GM12878 (cell line): ENCODE measurements around the gene EXD1. TPM values are rescaled to one million over a fixed set of nuclear protein-coding genes. Genes with fewer than 3 reads are reported as not detected.

ENCODE experiments used
- EZH2 ChIP-seq: IDR thresholded peaks from 2 replicates; pipeline ENCODE4 v1.6.1; 2012; ENCODE audit warnings: low read depth, mild to moderate bottlenecking, control low read depth, inconsistent platforms, low read length, borderline replicate concordance; ENCODE audit not compliant: control insufficient read depth
- HSF1 ChIP-seq: fragments of 150-350 bp; IDR thresholded peaks from 2 replicates; pipeline ENCODE4 v1.6.1; 2014; ENCODE audit warnings: mild to moderate bottlenecking, low read depth, low read length
- polyA plus RNA-seq, 11 experiments: library from polyadenylated mRNA; depleted of rRNA in 4 of 11; unstranded in 6 of 11; stranded (reverse) in 5 of 11; fragments of >200 nt; fragmentation: Nextera tagmentation in 4 of 11; fragmentation: Illumina TruSeq in 1 of 11; extraction: Ambion mirVana in 4 of 11; extraction: Trizol in 1 of 11; gene quantifications; 1 replicate in 1 of 11; 2 replicates in 10 of 11; pipeline versions ENCODE4 v1.2.1 to v1.2.3, GENCODE V29; 2011 to 2016; ENCODE audit warnings: inconsistent platforms in 2 of 11, missing spikeins in 2 of 11, low read depth in 1 of 11
- total RNA-seq, 4 experiments: library from RNA; depleted of rRNA in 3 of 4; stranded (reverse); fragments of >200 nt in 3 of 4; fragmentation: Illumina TruSeq in 1 of 4; extraction: Trizol in 1 of 4; gene quantifications; 2 replicates each; pipeline versions ENCODE4 v1.2.1 to v1.2.3, GENCODE V29; 2013 to 2021

Gene EXD1
- total and polyA plus RNA-seq, 10 of the 15 experiments (the other 5 are each of a cell fraction or from before 2014, with no cell fraction given) = 0.19 TPM; not detected in 9

GRCh38 chr15:41133454-41133853, 97.1 kb downstream of the EXD1 start (continued):
- TF ChIP-seq HSF1 = no peak
- no peak for TF ChIP-seq EZH2

Other genes with a start within 250 kb of the EXD1 start
- gene INO80, start 114.5 kb downstream of the EXD1 start, total RNA-seq (2014; rRNA removed) = 22.8 and 24.5 TPM in 2 replicates
- gene INO80, start 114.5 kb downstream of the EXD1 start, total RNA-seq (2014; rRNA removed; fragmentation: Illumina TruSeq; extraction: Trizol) = 18.6 and 22.7 TPM in 2 replicates
- 24.4 and 25.0 TPM in 2 replicates for gene INO80, start 114.5 kb downstream of the EXD1 start, total RNA-seq (2021)
- 4.9 and 6.7 TPM in 2 replicates for gene INO80, start 114.5 kb downstream of the EXD1 start, polyA plus RNA-seq (2011; rRNA removed)
- 19.2 and 23.4 TPM in 2 replicates for gene INO80, start 114.5 kb downstream of the EXD1 start, polyA plus RNA-seq (2014; fragmentation: Illumina TruSeq; extraction: Trizol)
- gene INO80, start 114.5 kb downstream of the EXD1 start, polyA plus RNA-seq (2014; fragmentation: Nextera tagmentation; extraction: Ambion mirVana) = 1 to 10 TPM; 4.5 to 5.0 TPM
- 20.1 and 23.1 TPM in 2 replicates for gene INO80, start 114.5 kb downstream of the EXD1 start, polyA plus RNA-seq (2014; rRNA removed)
- gene INO80, start 114.5 kb downstream of the EXD1 start, polyA plus RNA-seq (2016; fragmentation: Nextera tagmentation; extraction: Ambion mirVana) = 1 to 10 TPM; 9.7 TPM
- gene CHP1, start 511 bp upstream of the EXD1 start, total RNA-seq (2014; rRNA removed) = 43.1 and 45.2 TPM in 2 replicates
- gene CHP1, start 511 bp upstream of the EXD1 start, total RNA-seq (2014; rRNA removed; fragmentation: Illumina TruSeq; extraction: Trizol) = 33.7 and 37.7 TPM in 2 replicates
- 45.2 and 51.3 TPM in 2 replicates for gene CHP1, start 511 bp upstream of the EXD1 start, total RNA-seq (2021)
- 18.8 and 25.7 TPM in 2 replicates for gene CHP1, start 511 bp upstream of the EXD1 start, polyA plus RNA-seq (2011; rRNA removed)
- gene CHP1, start 511 bp upstream of the EXD1 start, polyA plus RNA-seq (2014; fragmentation: Illumina TruSeq; extraction: Trizol) = 32.2 and 35.3 TPM in 2 replicates
- 10 to 100 TPM; 32.5 to 43.3 TPM for gene CHP1, start 511 bp upstream of the EXD1 start, polyA plus RNA-seq (2014; fragmentation: Nextera tagmentation; extraction: Ambion mirVana)
- gene CHP1, start 511 bp upstream of the EXD1 start, polyA plus RNA-seq (2014; rRNA removed) = 30.4 TPM in 2 replicates
- gene CHP1, start 511 bp upstream of the EXD1 start, polyA plus RNA-seq (2016; fragmentation: Nextera tagmentation; extraction: Ambion mirVana) = 10 to 100 TPM; 40.5 to 45.9 TPM
- gene OIP5, start 101.8 kb upstream of the EXD1 start, total RNA-seq (2014; rRNA removed) = 26.8 and 28.7 TPM in 2 replicates
- 15.5 and 17.3 TPM in 2 replicates for gene OIP5, start 101.8 kb upstream of the EXD1 start, total RNA-seq (2014; rRNA removed; fragmentation: Illumina TruSeq; extraction: Trizol)
- 19.0 and 19.6 TPM in 2 replicates for gene OIP5, start 101.8 kb upstream of the EXD1 start, total RNA-seq (2021)
- 28.6 and 39.4 TPM in 2 replicates for gene OIP5, start 101.8 kb upstream of the EXD1 start, polyA plus RNA-seq (2011; rRNA removed)
- gene OIP5, start 101.8 kb upstream of the EXD1 start, polyA plus RNA-seq (2014; fragmentation: Illumina TruSeq; extraction: Trizol) = 8.3 and 9.8 TPM in 2 replicates
- 10 to 100 TPM in 1 of 2 experiments, 1 to 10 TPM in 1; 4.8 to 13.0 TPM for gene OIP5, start 101.8 kb upstream of the EXD1 start, polyA plus RNA-seq (2014; fragmentation: Nextera tagmentation; extraction: Ambion mirVana)
- gene OIP5, start 101.8 kb upstream of the EXD1 start, polyA plus RNA-seq (2014; rRNA removed) = 18.7 and 24.5 TPM in 2 replicates
- gene OIP5, start 101.8 kb upstream of the EXD1 start, polyA plus RNA-seq (2016; fragmentation: Nextera tagmentation; extraction: Ambion mirVana) = 10 to 100 TPM; 61.4 TPM
- gene NUSAP1, start 102.1 kb upstream of the EXD1 start, total RNA-seq (2014; rRNA removed) = 158 and 182 TPM in 2 replicates
- gene NUSAP1, start 102.1 kb upstream of the EXD1 start, total RNA-seq (2014; rRNA removed; fragmentation: Illumina TruSeq; extraction: Trizol) = 291 and 299 TPM in 2 replicates
- 172 and 174 TPM in 2 replicates for gene NUSAP1, start 102.1 kb upstream of the EXD1 start, total RNA-seq (2021)
- gene NUSAP1, start 102.1 kb upstream of the EXD1 start, polyA plus RNA-seq (2011; rRNA removed) = 227 and 284 TPM in 2 replicates
- gene NUSAP1, start 102.1 kb upstream of the EXD1 start, polyA plus RNA-seq (2014; fragmentation: Illumina TruSeq; extraction: Trizol) = 269 and 367 TPM in 2 replicates
- 100 to 1,000 TPM; 228 to 231 TPM for gene NUSAP1, start 102.1 kb upstream of the EXD1 start, polyA plus RNA-seq (2014; fragmentation: Nextera tagmentation; extraction: Ambion mirVana)
- gene NUSAP1, start 102.1 kb upstream of the EXD1 start, polyA plus RNA-seq (2014; rRNA removed) = 208 and 252 TPM in 2 replicates
- 100 to 1,000 TPM; 310 to 315 TPM for gene NUSAP1, start 102.1 kb upstream of the EXD1 start, polyA plus RNA-seq (2016; fragmentation: Nextera tagmentation; extraction: Ambion mirVana)
- gene NDUFAF1, start 171.7 kb upstream of the EXD1 start, total RNA-seq (2014; rRNA removed) = 16.7 and 18.9 TPM in 2 replicates
- gene NDUFAF1, start 171.7 kb upstream of the EXD1 start, total RNA-seq (2014; rRNA removed; fragmentation: Illumina TruSeq; extraction: Trizol) = 20.8 and 22.6 TPM in 2 replicates
- 16.6 and 17.3 TPM in 2 replicates for gene NDUFAF1, start 171.7 kb upstream of the EXD1 start, total RNA-seq (2021)
- gene NDUFAF1, start 171.7 kb upstream of the EXD1 start, polyA plus RNA-seq (2011; rRNA removed) = 19.4 and 27.9 TPM in 2 replicates
- 23.5 and 33.9 TPM in 2 replicates for gene NDUFAF1, start 171.7 kb upstream of the EXD1 start, polyA plus RNA-seq (2014; fragmentation: Illumina TruSeq; extraction: Trizol)
- 10 to 100 TPM; 46.4 to 47.2 TPM for gene NDUFAF1, start 171.7 kb upstream of the EXD1 start, polyA plus RNA-seq (2014; fragmentation: Nextera tagmentation; extraction: Ambion mirVana)
- 17.1 and 19.2 TPM in 2 replicates for gene NDUFAF1, start 171.7 kb upstream of the EXD1 start, polyA plus RNA-seq (2014; rRNA removed)
- 10 to 100 TPM; 37.8 to 38.8 TPM for gene NDUFAF1, start 171.7 kb upstream of the EXD1 start, polyA plus RNA-seq (2016; fragmentation: Nextera tagmentation; extraction: Ambion mirVana)
- 15.2 and 19.3 TPM in 2 replicates for gene RTF1, start 186.3 kb upstream of the EXD1 start, total RNA-seq (2014; rRNA removed)
- gene RTF1, start 186.3 kb upstream of the EXD1 start, total RNA-seq (2014; rRNA removed; fragmentation: Illumina TruSeq; extraction: Trizol) = 35.5 and 35.6 TPM in 2 replicates
- gene RTF1, start 186.3 kb upstream of the EXD1 start, total RNA-seq (2021) = 28.4 and 31.2 TPM in 2 replicates
- gene RTF1, start 186.3 kb upstream of the EXD1 start, polyA plus RNA-seq (2011; rRNA removed) = 29.2 and 33.0 TPM in 2 replicates
- gene RTF1, start 186.3 kb upstream of the EXD1 start, polyA plus RNA-seq (2014; fragmentation: Illumina TruSeq; extraction: Trizol) = 49.1 and 51.8 TPM in 2 replicates
- gene RTF1, start 186.3 kb upstream of the EXD1 start, polyA plus RNA-seq (2014; fragmentation: Nextera tagmentation; extraction: Ambion mirVana) = 10 to 100 TPM in 1 of 2 experiments, 1 to 10 TPM in 1; 7.2 to 10.9 TPM
- gene RTF1, start 186.3 kb upstream of the EXD1 start, polyA plus RNA-seq (2014; rRNA removed) = 35.1 and 35.4 TPM in 2 replicates
- gene RTF1, start 186.3 kb upstream of the EXD1 start, polyA plus RNA-seq (2016; fragmentation: Nextera tagmentation; extraction: Ambion mirVana) = 10 to 100 TPM; 67.0 to 67.9 TPM